ENCODE data around the gene DDX18. TPM values are rescaled to one million over a fixed set of nuclear protein-coding genes. Genes with fewer than 3 reads are reported as not detected.

The DDX18 gene
- total and polyA plus RNA-seq, 2 of the 4 experiments (the other 2 are of a cell fraction): 34.6 to 69.9 TPM

DNA sequence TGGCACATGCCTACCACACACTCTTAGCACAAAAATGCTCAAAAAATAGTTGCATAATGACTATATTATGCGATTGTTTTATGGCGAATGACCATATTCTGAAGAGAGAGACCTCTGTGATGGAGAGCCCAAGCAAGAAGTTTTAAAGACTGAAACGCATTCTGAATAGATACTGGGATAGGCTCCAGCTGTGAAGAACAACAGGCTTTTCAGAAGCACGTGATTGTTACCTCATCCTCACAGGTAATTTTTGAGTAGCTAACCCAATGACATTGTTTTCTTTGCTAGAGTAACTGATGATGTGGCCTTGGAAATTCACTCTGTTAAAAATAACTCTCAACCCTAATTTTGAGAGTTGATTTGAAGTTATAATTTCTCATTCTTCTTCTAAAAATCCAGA is 2.0 kb upstream of the DDX18 start:
- Histone ChIP-seq H3K4me3 (ENCODE audit: insufficient read depth, low read depth, low read length) (no peak overlapping the region), H4K91ac (ENCODE audit: insufficient read depth, low read depth, low read length) (no peak overlapping the region), H3K14ac (replicated peaks; ENCODE audit: low read depth, low read length) (no peak overlapping the region), H3K9me3 (ENCODE audit: control insufficient read depth, insufficient read depth, low read length) (no peaks in the 10 kb centered on the region), H3K36me3 (ENCODE audit: control insufficient read depth, insufficient read depth, low read length) (no peaks in the 10 kb centered on the region), H3K27me3 (ENCODE audit: control insufficient read depth, insufficient read depth, low read length) (no peaks in the 10 kb centered on the region), H3K27ac (ENCODE audit: insufficient read depth, low read length) (no peak overlapping the region), H3K4me1 (ENCODE audit: control insufficient read depth, insufficient read depth, low read length) (peaks cover 1% of the 10 kb centered on the region; the same call in 1 of the 2 replicates), H3K79me1 (ENCODE audit: low read depth in 1 of 2, low read length in 2 of 2) (peaks cover 5 to 18% of the 10 kb centered on the region in 2 experiments; a peak in 2 of 4 replicates), H3K23ac (ENCODE audit: low read depth, low read length) (no peak overlapping the region), H4K8ac (ENCODE audit: low read depth in 2 of 2, low read length in 2 of 2) (no peak overlapping the region), H3K4ac (ENCODE audit: low read depth, low read length) (no peak overlapping the region), H3K9me1 (ENCODE audit: insufficient read depth, low read length) (peaks cover 3% of the 10 kb centered on the region; the same call in 1 of the 2 replicates), H2AK9ac (replicated peaks; ENCODE audit: low read depth, low read length, poor library complexity) (no peak overlapping the region), H4K5ac (ENCODE audit: low read depth, low read length) (no peak overlapping the region), H3K56ac (ENCODE audit: extremely low read depth, insufficient read depth, low read length) (no peak overlapping the region), H3K9ac (ENCODE audit: low read depth, low read length) (no peak overlapping the region), H2BK120ac (ENCODE audit: low read depth, low read length) (no peak overlapping the region), H3K4me2 (ENCODE audit: low read depth, low read length) (no peak overlapping the region), H3K18ac (ENCODE audit: low read depth, low read length) (no peak overlapping the region), H2BK5ac (ENCODE audit: low read depth, low read length, poor library complexity, severe bottlenecking) (no peak overlapping the region), H2AK5ac (ENCODE audit: low read depth, low read length) (no peak overlapping the region), H2BK15ac (ENCODE audit: low read depth, low read length) (no peak overlapping the region), H2AFZ (replicated peaks; ENCODE audit: low read length, poor library complexity) (no peak overlapping the region), H4K20me1 (ENCODE audit: insufficient read depth, low read length) (no peaks in the 10 kb centered on the region; the same call in 1 of the 2 replicates), H2BK20ac (ENCODE audit: low read depth, low read length) (no peak overlapping the region)
- in situ Hi-C loops (cut with MboI; ENCODE audit: low sequenced_read_pairs): no loop called here
- CTCF ChIA-PET: interaction anchor here (0.5 to 2.8 kb wide), 2 partner anchors 190 to 1574 kb away, joined by 3 to 23 read pairs; no protein-coding TSS in a partner anchor
- TF ChIP-seq NFE2L2 (IDR thresholded peaks at IDR 0.05; ENCODE audit: low read depth, low read length): no peak
- no peak for TF ChIP-seq CHD1 (IDR thresholded peaks at IDR 0.05; ENCODE audit: low read depth, low read length)
- TF ChIP-seq RFX5 (IDR thresholded peaks at IDR 0.05; ENCODE audit: low read depth, low read length): no peak
- TF ChIP-seq, protein P1, sequence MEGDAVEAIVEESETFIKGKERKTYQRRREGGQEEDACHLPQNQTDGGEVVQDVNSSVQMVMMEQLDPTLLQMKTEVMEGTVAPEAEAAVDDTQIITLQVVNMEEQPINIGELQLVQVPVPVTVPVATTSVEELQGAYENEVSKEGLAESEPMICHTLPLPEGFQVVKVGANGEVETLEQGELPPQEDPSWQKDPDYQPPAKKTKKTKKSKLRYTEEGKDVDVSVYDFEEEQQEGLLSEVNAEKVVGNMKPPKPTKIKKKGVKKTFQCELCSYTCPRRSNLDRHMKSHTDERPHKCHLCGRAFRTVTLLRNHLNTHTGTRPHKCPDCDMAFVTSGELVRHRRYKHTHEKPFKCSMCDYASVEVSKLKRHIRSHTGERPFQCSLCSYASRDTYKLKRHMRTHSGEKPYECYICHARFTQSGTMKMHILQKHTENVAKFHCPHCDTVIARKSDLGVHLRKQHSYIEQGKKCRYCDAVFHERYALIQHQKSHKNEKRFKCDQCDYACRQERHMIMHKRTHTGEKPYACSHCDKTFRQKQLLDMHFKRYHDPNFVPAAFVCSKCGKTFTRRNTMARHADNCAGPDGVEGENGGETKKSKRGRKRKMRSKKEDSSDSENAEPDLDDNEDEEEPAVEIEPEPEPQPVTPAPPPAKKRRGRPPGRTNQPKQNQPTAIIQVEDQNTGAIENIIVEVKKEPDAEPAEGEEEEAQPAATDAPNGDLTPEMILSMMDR (conservative IDR thresholded peaks at IDR 0.05; ENCODE audit: low read depth, low read length): no peak
- no peak for TF ChIP-seq SMC3 (IDR thresholded peaks at IDR 0.05; ENCODE audit: low read depth, low read length)
- no peak for TF ChIP-seq CEBPB (IDR thresholded peaks at IDR 0.05; ENCODE audit: low read depth, low read length)
- no peak for TF ChIP-seq MAZ (IDR thresholded peaks at IDR 0.05; ENCODE audit: borderline replicate concordance, low read depth, low read length)
- TF ChIP-seq, protein P2, sequence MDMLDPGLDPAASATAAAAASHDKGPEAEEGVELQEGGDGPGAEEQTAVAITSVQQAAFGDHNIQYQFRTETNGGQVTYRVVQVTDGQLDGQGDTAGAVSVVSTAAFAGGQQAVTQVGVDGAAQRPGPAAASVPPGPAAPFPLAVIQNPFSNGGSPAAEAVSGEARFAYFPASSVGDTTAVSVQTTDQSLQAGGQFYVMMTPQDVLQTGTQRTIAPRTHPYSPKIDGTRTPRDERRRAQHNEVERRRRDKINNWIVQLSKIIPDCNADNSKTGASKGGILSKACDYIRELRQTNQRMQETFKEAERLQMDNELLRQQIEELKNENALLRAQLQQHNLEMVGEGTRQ (IDR thresholded peaks at IDR 0.05; ENCODE audit: low read depth, low read length): no peak
- no CpG with 5 or more reads among the region's 4 CpGs for WGBS, 2 experiments (ENCODE audit: extremely low coverage in 2 of 2, insufficient read length in 1 of 2)
- BruUV-seq (replicated peaks): no TSS peak
- no peak for ATAC-seq (ENCODE audit: low read depth)
- intact Hi-C loops (cut with micrococcal nuclease): no loop called here
- POLR2A ChIA-PET (ENCODE audit: unreplicated experiment): no interaction called here
- dilution Hi-C loops (cut with HindIII; ENCODE audit: low sequenced_read_pairs, unreplicated experiment): no loop called here
- DNase-seq: no peak
